Glutamatergic neuron (in vitro differentiated cells): ENCODE measurements around the gene BRINP3. TPM values are rescaled to one million over a fixed set of nuclear protein-coding genes. Genes with fewer than 3 reads are reported as not detected.

Experiments used
- DNase-seq: peaks from one replicate; pipeline ENCODE4 v3.0.0; 2022
- H3K27ac Mint-ChIP-seq: one replicate; pipeline ENCODE4 v1.8.0; 2020; ENCODE audit warnings: mild to moderate bottlenecking, mixed read lengths, inconsistent platforms; ENCODE audit not compliant: unreplicated experiment
- H3K27me3 Mint-ChIP-seq: one replicate; pipeline ENCODE4 v1.8.0; 2020; ENCODE audit warnings: mild to moderate bottlenecking, moderate library complexity, mixed read lengths, inconsistent platforms; ENCODE audit not compliant: unreplicated experiment
- H3K36me3 Mint-ChIP-seq: one replicate; pipeline ENCODE4 v1.8.0; 2020; ENCODE audit warnings: mild to moderate bottlenecking, mixed read lengths, inconsistent platforms; ENCODE audit not compliant: unreplicated experiment
- H3K4me1 Mint-ChIP-seq: one replicate; pipeline ENCODE4 v1.8.0; 2020; ENCODE audit warnings: mild to moderate bottlenecking, low read depth, mixed read lengths, inconsistent platforms; ENCODE audit not compliant: unreplicated experiment
- H3K4me3 Mint-ChIP-seq: one replicate; pipeline ENCODE4 v1.8.0; 2020; ENCODE audit warnings: mild to moderate bottlenecking, mixed read lengths, inconsistent platforms; ENCODE audit not compliant: unreplicated experiment
- H3K9me3 Mint-ChIP-seq: one replicate; pipeline ENCODE4 v1.8.0; 2020; ENCODE audit warnings: mild to moderate bottlenecking, moderate library complexity, mixed read lengths, inconsistent platforms; ENCODE audit not compliant: unreplicated experiment
- CTCF ChIP-seq: fragments of 200-600 bp; sonication (generic); IDR thresholded peaks from one replicate; pipeline ENCODE4 v1.5.0; 2021; ENCODE audit not compliant: partially characterized antibody, unreplicated experiment
- total RNA-seq: library from RNA; stranded (reverse); fragmentation: NEBNext Ultra II Directional; extraction: Animal tissue kit (Norgen Biotek cat#: 25700); gene quantifications from one replicate; pipeline ENCODE4 v1.2.1, GENCODE V29; 2021; ENCODE audit not compliant: unreplicated experiment

The BRINP3 gene
- total RNA-seq, 1 donor from 2014 or later = not detected

DNA sequence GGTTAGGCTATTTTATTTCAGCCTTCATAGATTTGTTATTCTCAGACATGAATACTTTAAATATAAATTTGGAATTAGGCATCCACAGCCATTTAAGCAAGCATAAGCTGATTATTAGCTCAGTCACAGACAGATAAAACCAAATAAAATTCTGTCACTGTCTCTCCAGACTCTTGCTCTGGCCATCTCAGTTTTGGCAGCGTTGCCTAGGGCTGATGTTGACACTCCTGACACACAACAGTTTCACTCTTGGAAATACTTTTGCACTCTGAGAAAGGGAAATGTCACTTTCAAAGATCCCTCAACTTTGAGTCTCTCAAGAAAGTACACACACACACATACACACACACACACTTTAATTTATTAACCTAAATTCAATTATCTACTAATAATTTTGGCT, 372.7 kb downstream of the BRINP3 start:
- H3K27me3 Mint-ChIP-seq = no peaks in the 10 kb centered on the region
- DNase-seq = no peak
- no peak for TF ChIP-seq CTCF
- no peak overlapping the region for H3K4me3 Mint-ChIP-seq
- H3K36me3 Mint-ChIP-seq = no peaks in the 10 kb centered on the region
- no peak overlapping the region for H3K27ac Mint-ChIP-seq
- no peaks in the 10 kb centered on the region for H3K9me3 Mint-ChIP-seq
- no peaks in the 10 kb centered on the region for H3K4me1 Mint-ChIP-seq

DNA sequence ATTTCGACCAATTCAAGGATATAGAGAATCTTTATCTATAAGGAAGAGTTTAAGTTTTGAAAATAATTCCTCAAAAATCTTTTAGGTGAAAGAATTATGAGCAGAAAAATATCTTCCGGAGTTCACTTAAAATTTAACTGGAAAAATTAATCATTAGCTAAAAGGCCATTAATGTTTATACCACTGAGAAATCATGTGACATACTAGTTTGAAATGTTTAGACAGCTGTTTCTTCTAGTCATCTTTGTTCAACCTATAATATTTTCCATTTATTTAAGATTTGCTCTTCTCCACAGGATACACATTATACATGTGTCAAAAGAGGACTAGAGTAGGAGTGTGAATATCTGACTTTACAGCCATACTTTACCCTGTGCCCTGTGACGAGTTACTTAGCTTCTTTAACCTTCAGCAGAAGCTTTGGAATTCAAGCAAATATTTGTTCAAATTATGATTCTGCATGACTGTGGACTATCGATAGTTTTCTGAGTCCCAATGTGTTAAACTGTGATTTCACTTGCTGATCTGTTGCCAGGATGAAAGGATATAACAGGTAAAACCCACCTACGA, 374.8 kb downstream of the BRINP3 start:
- Mint-ChIP-seq H3K36me3 (no peaks in the 10 kb centered on the region), H3K9me3 (no peaks in the 10 kb centered on the region), H3K4me3 (no peak overlapping the region), H3K27me3 (no peaks in the 10 kb centered on the region), H3K4me1 (no peaks in the 10 kb centered on the region), H3K27ac (no peak overlapping the region)
- no peak for TF ChIP-seq CTCF
- no peak for DNase-seq

DNA sequence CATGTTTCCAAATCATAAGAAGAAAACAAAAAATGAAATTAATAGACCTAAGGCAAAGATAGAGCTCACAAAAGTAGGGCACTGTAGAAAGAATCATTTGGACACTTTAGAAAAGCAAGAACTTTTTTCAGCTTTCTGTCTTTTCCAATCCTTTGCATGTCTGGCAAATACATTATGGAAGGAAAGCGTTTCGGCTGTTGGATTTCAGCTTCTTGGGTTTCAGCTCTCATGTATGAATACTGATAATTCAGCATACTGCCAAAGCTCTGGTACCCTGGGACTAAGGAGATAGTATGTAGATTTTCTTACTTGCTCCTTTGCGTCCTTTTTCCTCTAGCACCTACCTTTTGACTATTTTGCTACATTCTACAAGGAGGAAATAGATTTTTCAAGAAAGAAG, 375.9 kb downstream of the BRINP3 start:
- H3K4me3 Mint-ChIP-seq = no peak overlapping the region
- DNase-seq = no peak
- no peak for TF ChIP-seq CTCF
- H3K9me3 Mint-ChIP-seq = no peaks in the 10 kb centered on the region
- no peak overlapping the region for H3K27ac Mint-ChIP-seq
- no peaks in the 10 kb centered on the region for H3K36me3 Mint-ChIP-seq
- H3K27me3 Mint-ChIP-seq = no peaks in the 10 kb centered on the region
- H3K4me1 Mint-ChIP-seq = no peaks in the 10 kb centered on the region

DNA sequence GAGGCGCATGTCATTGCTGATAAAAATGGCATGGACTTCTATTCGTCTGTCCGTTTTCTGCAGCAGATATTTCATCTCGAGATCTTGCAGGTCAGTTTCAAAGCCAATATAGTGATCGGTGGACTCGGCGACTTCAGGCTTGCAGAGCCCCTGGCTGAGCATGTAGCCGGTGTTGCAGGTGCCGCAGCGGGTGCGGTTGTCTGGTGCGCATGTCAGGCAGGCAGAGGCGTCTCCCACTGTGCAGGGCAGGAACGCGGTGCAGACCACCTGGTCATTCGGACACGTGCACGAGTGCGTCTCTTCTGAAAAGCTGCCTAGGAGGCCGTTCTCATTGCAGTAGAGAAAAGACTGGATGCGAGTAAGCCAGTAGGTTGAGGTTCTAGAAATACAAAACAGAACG, 378.9 kb downstream of the BRINP3 start:
- TF ChIP-seq CTCF = no peak
- Mint-ChIP-seq H3K27ac (no peak overlapping the region), H3K27me3 (no peaks in the 10 kb centered on the region), H3K4me1 (no peaks in the 10 kb centered on the region), H3K36me3 (no peaks in the 10 kb centered on the region), H3K4me3 (no peak overlapping the region), H3K9me3 (no peaks in the 10 kb centered on the region)
- DNase-seq = no peak

DNA sequence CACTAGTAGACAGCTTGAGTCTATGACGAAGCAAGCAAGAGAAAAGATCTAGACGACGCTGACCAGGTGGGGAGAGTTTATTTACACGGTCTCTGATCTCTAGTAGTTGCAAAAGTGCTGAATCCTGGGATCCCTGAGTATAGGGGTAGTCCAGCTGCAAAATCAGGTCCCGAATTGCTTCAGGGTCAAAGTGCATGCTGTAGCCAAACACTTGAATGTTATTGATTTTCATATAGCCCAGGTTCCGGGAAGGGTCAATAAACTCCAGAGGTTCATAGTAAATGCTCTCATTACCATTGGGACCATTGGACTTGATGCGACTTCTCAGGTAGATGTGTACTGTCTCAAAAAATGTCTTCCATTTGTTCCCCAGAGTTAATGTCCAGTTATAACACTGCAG, 379.6 kb downstream of the BRINP3 start:
- Mint-ChIP-seq H3K4me3 (no peak overlapping the region), H3K36me3 (no peaks in the 10 kb centered on the region), H3K27me3 (no peaks in the 10 kb centered on the region), H3K27ac (no peak overlapping the region), H3K9me3 (no peaks in the 10 kb centered on the region), H3K4me1 (no peaks in the 10 kb centered on the region)
- no peak for TF ChIP-seq CTCF
- DNase-seq = no peak
